Measurements from ENCODE around the gene CHRD. TPM values are rescaled to one million over a fixed set of nuclear protein-coding genes. Genes with fewer than 3 reads are reported as not detected.

Gene CHRD
- polyA plus RNA-seq, 1 donor = 3.7 TPM

- no CpG with 5 or more reads among the region's 8 CpGs for WGBS (ENCODE audit: insufficient coverage, low lambda C conversion rate)
- H3K36me3 ChIP-seq (ENCODE audit: control insufficient read depth, insufficient read depth, low read length) = peaks cover 68% of the 10 kb centered on the region
- DNase-seq = no peak
Measured at GRCh38 chr3:184354754-184355153, 25.1 kb upstream of the CHRD start.

GRCh38 chr3:184355261-184356040 is 24.4 kb upstream of the CHRD start:
- Histone ChIP-seq H3K4me3 (ENCODE audit: low read length) (no peak overlapping the region), H3K9me3 (ENCODE audit: control insufficient read depth, low read depth, low read length) (no peaks in the 10 kb centered on the region), H3K27ac (ENCODE audit: low read length) (no peak overlapping the region), H3K4me1 (ENCODE audit: control insufficient read depth, insufficient read depth, low read length) (peaks cover 41% of the 10 kb centered on the region), H3K36me3 (ENCODE audit: control insufficient read depth, insufficient read depth, low read length) (peaks cover 66% of the 10 kb centered on the region), H3K27me3 (ENCODE audit: control insufficient read depth, insufficient read depth, low read length) (no peaks in the 10 kb centered on the region)
- no CpG with 5 or more reads among the region's 18 CpGs for WGBS (ENCODE audit: insufficient coverage, low lambda C conversion rate)
- no peak for DNase-seq

More at GRCh38 chr3:184354754-184355153, 25.1 kb upstream of the CHRD start:
- Histone ChIP-seq H3K4me3 (ENCODE audit: low read length) (no peak overlapping the region), H3K9me3 (ENCODE audit: control insufficient read depth, low read depth, low read length) (no peaks in the 10 kb centered on the region), H3K4me1 (ENCODE audit: control insufficient read depth, insufficient read depth, low read length) (peaks cover 36% of the 10 kb centered on the region), H3K27me3 (ENCODE audit: control insufficient read depth, insufficient read depth, low read length) (no peaks in the 10 kb centered on the region), H3K27ac (ENCODE audit: low read length) (no peak overlapping the region)

- WGBS (ENCODE audit: insufficient coverage, low lambda C conversion rate) = no CpG with 5 or more reads among the region's 24 CpGs
- H3K27me3 ChIP-seq (ENCODE audit: control insufficient read depth, insufficient read depth, low read length) = no peaks in the 10 kb centered on the region
- H3K4me3 ChIP-seq (ENCODE audit: low read length) = no peak overlapping the region
- H3K9me3 ChIP-seq (ENCODE audit: control insufficient read depth, low read depth, low read length) = no peaks in the 10 kb centered on the region
- peaks cover 58% of the 10 kb centered on the region for H3K36me3 ChIP-seq (ENCODE audit: control insufficient read depth, insufficient read depth, low read length)
- H3K4me1 ChIP-seq (ENCODE audit: control insufficient read depth, insufficient read depth, low read length) = peaks cover 33% of the 10 kb centered on the region
- DNase-seq = no peak
- no peak overlapping the region for H3K27ac ChIP-seq (ENCODE audit: low read length)
Measured at GRCh38 chr3:184357248-184358123, 22.4 kb upstream of the CHRD start.

- Histone ChIP-seq H3K27me3 (ENCODE audit: control insufficient read depth, insufficient read depth, low read length) (no peaks in the 10 kb centered on the region), H3K4me1 (ENCODE audit: control insufficient read depth, insufficient read depth, low read length) (peaks cover 26% of the 10 kb centered on the region), H3K36me3 (ENCODE audit: control insufficient read depth, insufficient read depth, low read length) (peaks cover 51% of the 10 kb centered on the region), H3K9me3 (ENCODE audit: control insufficient read depth, low read depth, low read length) (no peaks in the 10 kb centered on the region), H3K4me3 (ENCODE audit: low read length) (no peak overlapping the region), H3K27ac (ENCODE audit: low read length) (no peak overlapping the region)
- 100% methylated on average over 1 of the region's 12 CpGs for WGBS (ENCODE audit: insufficient coverage, low lambda C conversion rate)
- DNase-seq = no peak
Measured at GRCh38 chr3:184358124-184358767, 21.6 kb upstream of the CHRD start.

- WGBS (ENCODE audit: insufficient coverage, low lambda C conversion rate) = no CpG with 5 or more reads among the region's 14 CpGs
- peaks cover 44% of the 10 kb centered on the region for H3K36me3 ChIP-seq (ENCODE audit: control insufficient read depth, insufficient read depth, low read length)
Measured at GRCh38 chr3:184358921-184359350, 20.9 kb upstream of the CHRD start.

GRCh38 chr3:184359610-184360009 is 20.2 kb upstream of the CHRD start:
- Histone ChIP-seq H3K36me3 (ENCODE audit: control insufficient read depth, insufficient read depth, low read length) (peaks cover 44% of the 10 kb centered on the region), H3K4me1 (ENCODE audit: control insufficient read depth, insufficient read depth, low read length) (peaks cover 24% of the 10 kb centered on the region), H3K9me3 (ENCODE audit: control insufficient read depth, low read depth, low read length) (no peaks in the 10 kb centered on the region), H3K4me3 (ENCODE audit: low read length) (no peak overlapping the region), H3K27me3 (ENCODE audit: control insufficient read depth, insufficient read depth, low read length) (no peaks in the 10 kb centered on the region), H3K27ac (ENCODE audit: low read length) (no peak overlapping the region)
- WGBS (ENCODE audit: insufficient coverage, low lambda C conversion rate) = no CpG with 5 or more reads among the region's 9 CpGs
- no peak for DNase-seq

More at GRCh38 chr3:184358921-184359350, 20.9 kb upstream of the CHRD start:
- Histone ChIP-seq H3K27me3 (ENCODE audit: control insufficient read depth, insufficient read depth, low read length) (no peaks in the 10 kb centered on the region), H3K27ac (ENCODE audit: low read length) (no peak overlapping the region), H3K9me3 (ENCODE audit: control insufficient read depth, low read depth, low read length) (no peaks in the 10 kb centered on the region), H3K4me3 (ENCODE audit: low read length) (no peak overlapping the region), H3K4me1 (ENCODE audit: control insufficient read depth, insufficient read depth, low read length) (peaks cover 22% of the 10 kb centered on the region)
- DNase-seq = no peak

GRCh38 chr3:184360070-184360928 is 19.6 kb upstream of the CHRD start:
- 80% methylated on average over 2 of the region's 12 CpGs for WGBS (ENCODE audit: insufficient coverage, low lambda C conversion rate)
- Histone ChIP-seq H3K9me3 (ENCODE audit: control insufficient read depth, low read depth, low read length) (no peaks in the 10 kb centered on the region), H3K4me1 (ENCODE audit: control insufficient read depth, insufficient read depth, low read length) (peaks cover 24% of the 10 kb centered on the region), H3K36me3 (ENCODE audit: control insufficient read depth, insufficient read depth, low read length) (peaks cover 44% of the 10 kb centered on the region), H3K27ac (ENCODE audit: low read length) (peak overlapping the region; percentile 86), H3K4me3 (ENCODE audit: low read length) (peak overlapping the region; percentile 86), H3K27me3 (ENCODE audit: control insufficient read depth, insufficient read depth, low read length) (no peaks in the 10 kb centered on the region)
- DNase-seq = no peak

- DNase-seq = peak in 1 of 2 donors; percentile 51
- H3K9me3 ChIP-seq (ENCODE audit: control insufficient read depth, low read depth, low read length) = no peaks in the 10 kb centered on the region
- H3K36me3 ChIP-seq (ENCODE audit: control insufficient read depth, insufficient read depth, low read length) = peaks cover 41% of the 10 kb centered on the region
- H3K27me3 ChIP-seq (ENCODE audit: control insufficient read depth, insufficient read depth, low read length) = no peaks in the 10 kb centered on the region
- WGBS (ENCODE audit: insufficient coverage, low lambda C conversion rate) = no CpG with 5 or more reads among the region's 24 CpGs
- H3K4me3 ChIP-seq (ENCODE audit: low read length) = peak overlapping the region; percentile 86
- H3K4me1 ChIP-seq (ENCODE audit: control insufficient read depth, insufficient read depth, low read length) = peaks cover 24% of the 10 kb centered on the region
- H3K27ac ChIP-seq (ENCODE audit: low read length) = peak overlapping the region; percentile 86
Measured at GRCh38 chr3:184360929-184361531, 18.8 kb upstream of the CHRD start.

GRCh38 chr3:184361532-184361931 is 18.3 kb upstream of the CHRD start, which contains the start of the genes CLCN2 and POLR2H:
Gene CLCN2 (minus strand): TSS chr3:184361605. CDS start chr3:184361479, 126 bp downstream.
Gene POLR2H (plus strand): TSS chr3:184361710. CDS start chr3:184363493, 1,783 bp downstream.
- peaks cover 25% of the 10 kb centered on the region for H3K4me1 ChIP-seq (ENCODE audit: control insufficient read depth, insufficient read depth, low read length)
- no CpG with 5 or more reads among the region's 56 CpGs for WGBS (ENCODE audit: insufficient coverage, low lambda C conversion rate)
- no peaks in the 10 kb centered on the region for H3K27me3 ChIP-seq (ENCODE audit: control insufficient read depth, insufficient read depth, low read length)
- H3K36me3 ChIP-seq (ENCODE audit: control insufficient read depth, insufficient read depth, low read length) = peaks cover 40% of the 10 kb centered on the region
- peak within 1 kb of the TSS; percentile 93 for H3K4me3 ChIP-seq (ENCODE audit: low read length)
- peak; percentile 81 to 90 for DNase-seq
- H3K27ac ChIP-seq (ENCODE audit: low read length) = peak within 1 kb of the TSS; percentile 99
- no peaks in the 10 kb centered on the region for H3K9me3 ChIP-seq (ENCODE audit: control insufficient read depth, low read depth, low read length)
